GM18868 (cell line): ENCODE measurements around the gene LRRC58.
A peak's percentile ranks its signal among the peaks of the same experiment; 100 is the strongest.
"Not testable (repeated sequence)": the region's sequence is repeated elsewhere in the genome, so short reads cannot be mapped to it uniquely, and the experiment has no call there.

Source experiments
- ATAC-seq: cut with Tn5 transposase; IDR thresholded peaks from one replicate; pipeline ENCODE4 v1.9.1; 2021; ENCODE audit warnings: mild to moderate bottlenecking, moderate library complexity; ENCODE audit not compliant: unreplicated experiment

LRRC58 gene

DNA sequence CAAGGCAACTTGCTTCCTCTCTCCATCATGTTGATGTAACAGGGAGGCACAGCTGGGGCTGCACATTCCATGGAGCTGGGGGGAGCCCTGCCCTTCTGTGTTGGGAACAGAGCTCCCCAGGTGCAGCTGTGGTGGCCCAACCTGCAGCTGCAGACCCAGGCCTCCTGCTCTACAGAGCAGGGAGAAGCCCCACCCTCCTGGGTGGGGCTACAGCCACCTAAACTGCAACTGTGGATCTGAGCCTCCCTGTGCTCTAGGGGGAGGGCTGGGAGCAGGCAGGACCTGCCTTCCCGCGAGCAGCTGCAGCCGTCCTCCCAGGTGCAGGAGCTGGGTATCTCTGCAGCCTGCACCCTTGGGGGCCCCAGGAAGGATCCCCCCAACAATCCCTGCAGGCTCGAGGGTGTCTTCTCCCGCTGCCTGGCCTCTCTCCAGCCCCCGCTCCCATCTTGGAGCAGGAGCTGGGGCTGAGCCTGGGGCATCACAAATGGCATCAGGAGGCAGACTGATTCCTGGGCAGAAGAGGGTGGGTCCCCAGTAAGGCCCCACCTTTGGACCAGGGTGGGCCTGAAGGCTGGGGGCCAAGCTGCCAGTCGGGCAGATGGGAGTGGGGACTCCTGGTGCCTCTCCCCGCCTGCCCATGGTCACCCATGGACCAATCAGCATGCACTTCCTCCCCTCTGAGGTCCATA, 7.4 kb downstream of the LRRC58 start:
- no peak for ATAC-seq

DNA sequence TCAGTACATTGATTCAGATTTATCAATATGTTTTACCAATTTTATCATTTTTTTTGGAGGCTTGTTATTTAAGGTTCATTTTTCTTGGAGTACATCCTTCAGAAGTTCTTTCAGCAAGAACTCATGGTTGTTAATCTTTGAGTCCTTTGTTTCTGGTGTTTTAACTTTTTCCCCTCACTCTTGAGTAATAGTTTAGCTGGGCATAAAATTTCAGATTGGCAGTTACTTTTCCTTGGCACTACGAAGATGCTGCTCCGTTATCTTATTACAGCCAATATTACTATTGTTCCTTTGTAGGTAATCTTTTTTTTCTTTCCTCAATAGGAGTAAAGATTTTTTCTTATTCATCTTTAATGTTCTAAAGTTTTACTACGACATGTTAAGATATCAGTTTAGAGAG, 9.8 kb downstream of the LRRC58 start:
- no peak for ATAC-seq

DNA sequence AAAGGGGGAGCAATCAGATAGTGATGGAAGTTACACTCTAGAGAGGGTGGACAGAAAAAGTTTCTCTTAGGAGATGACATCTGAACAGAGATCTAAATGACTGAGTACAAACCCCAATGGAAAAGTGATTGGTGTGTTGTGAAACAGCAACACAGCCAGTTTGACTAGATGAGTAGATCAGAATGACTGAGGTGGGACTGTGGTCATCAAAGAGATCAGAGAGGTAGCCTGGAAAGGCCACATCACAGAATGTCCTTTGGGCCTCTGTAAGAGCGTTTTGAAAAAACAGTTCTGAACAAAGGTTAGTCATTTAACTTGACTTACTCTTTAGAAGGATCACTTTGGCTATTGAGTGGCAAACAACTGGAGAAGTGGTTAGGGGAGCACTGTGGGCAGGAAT, 10.6 kb downstream of the LRRC58 start:
- no peak for ATAC-seq

DNA sequence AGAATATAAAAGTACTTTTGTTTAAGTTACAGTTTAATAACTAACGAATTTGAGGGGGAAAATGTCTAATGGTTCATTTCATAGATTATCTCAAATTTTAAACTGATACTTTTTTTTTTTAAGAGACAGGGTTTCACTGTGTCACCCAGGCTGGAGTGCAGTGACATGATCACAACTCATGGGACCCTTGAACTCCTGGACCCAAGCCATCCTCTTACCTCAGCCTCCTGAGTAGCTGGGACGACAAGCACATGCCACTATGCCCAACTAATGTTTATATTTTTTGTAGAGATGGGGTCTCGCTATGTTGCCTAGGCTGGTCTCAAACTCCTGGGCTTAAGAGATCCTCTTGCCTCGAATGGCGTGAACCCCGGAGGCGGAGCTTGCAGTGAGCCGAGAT, 16.5 kb downstream of the LRRC58 start:
- ATAC-seq: no peak

DNA sequence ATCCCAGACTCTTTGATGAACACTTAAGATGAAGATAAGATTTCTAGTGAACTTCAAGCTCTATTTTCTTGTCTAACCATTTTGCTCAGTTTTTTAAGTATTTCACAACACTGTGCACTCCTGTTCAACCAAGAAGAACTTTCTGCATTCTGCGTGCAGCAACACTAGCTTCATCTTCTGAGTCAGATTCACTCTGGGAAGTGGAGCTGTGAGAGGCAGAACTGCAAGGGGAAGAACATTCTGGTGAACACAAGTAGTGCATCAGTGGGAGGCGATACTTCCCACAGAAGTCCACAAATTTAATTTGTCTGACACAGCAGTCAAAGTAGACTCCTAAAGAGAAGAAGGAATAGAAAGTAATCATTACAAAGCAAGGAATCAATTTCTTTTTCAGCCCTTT, 18.1 kb downstream of the LRRC58 start:
- ATAC-seq: no peak

DNA sequence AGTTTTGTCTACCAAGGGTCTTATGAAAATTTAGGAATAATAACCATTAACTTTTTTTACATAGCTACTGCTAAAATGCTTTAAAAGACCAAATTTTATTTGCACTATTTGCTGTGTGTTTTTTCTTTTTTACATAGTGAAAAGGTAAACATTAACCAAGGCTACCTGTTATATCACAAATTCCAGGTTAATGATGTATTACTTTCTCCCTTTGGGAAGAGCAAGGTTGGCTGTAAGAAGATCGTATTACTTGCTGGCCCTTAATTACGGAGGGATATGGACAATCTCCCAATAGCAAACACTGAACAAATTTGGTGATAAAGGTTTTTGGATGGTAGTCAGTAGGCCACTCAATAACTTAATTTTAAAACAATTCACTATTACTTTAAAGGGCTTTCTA, 22.4 kb downstream of the LRRC58 start:
- ATAC-seq: no peak

DNA sequence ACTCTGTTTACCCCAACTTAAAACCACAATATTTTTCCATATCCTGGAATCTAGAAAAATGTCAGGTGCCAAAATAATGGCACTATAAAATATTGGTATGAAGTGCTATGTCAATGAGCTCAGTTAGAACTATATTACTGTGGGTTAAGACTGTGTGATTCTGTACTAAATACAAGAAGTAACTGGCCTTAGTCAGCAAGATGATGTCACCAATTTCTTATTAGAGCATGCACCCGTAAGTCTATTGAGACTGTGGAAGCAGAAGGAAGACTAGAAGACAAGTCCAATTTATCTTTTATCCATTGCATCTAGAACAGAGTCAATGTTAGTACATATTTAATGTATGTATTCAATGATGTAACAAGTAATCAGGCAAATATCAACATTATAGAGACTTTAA, 25.0 kb downstream of the LRRC58 start:
- ATAC-seq: no peak

DNA sequence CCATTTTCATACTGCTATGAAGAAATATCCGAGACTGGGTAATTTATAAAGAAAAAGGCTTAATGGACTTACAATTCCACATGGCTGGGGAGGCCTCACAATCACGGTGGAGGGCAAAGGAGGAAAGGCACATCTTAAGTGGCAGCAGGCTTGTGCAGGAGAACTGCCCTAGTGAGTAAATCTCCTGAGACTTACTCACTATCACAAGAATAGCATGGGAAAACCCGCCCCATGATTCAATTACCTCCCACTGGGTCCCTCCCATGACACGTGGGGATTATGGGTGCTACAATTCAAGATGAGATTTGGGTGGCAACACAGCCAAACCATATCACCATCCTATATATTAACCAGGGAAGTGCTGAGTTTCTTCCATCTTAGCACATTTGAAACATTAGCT, 25.4 kb downstream of the LRRC58 start:
- not testable (repeated sequence) for ATAC-seq

DNA sequence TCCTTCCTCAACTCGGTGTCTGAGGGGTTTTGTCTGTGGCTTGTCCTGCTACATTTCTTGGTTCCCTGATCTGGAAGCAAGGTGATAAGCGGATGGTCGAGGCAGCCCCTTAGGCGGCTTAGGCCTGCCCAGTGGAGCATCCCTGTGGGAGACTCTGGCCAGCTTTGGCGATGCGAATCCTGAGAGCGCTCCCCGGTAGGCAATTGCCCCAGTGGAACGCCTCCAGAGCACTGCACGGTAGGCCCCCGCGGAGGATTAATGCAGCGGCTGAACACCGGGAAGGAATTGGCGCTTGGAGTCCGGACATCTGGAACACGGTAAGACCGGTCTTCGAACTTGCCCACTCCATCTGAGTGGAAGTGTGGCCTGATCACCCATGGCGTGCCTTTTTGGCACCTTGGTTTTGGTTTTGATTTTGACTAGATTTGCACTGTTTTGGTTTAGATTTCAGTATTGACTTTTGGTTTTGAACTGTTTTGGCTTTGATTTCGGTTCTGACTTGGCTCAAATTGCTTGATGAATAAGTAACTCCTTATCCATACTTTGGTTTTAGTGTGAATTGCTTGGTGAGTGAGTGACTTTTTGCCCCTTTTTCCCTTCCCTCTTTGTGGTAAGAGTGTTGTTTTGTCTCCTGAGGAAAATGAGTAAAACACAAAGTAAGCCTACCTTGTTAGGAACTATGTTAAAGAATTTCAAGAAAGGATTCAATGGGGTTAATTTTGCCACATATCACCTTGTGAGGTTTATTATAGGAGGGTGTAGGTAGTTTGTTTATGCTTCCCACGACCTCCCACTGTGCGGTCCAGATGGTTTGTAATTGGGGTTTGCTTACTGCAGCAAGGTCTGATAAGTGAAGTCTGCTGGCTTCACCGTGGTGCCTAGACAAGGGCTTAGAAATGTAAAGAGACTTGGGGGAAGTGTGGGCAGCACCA, 37.0 kb downstream of the LRRC58 start:
- ATAC-seq: no peak

DNA sequence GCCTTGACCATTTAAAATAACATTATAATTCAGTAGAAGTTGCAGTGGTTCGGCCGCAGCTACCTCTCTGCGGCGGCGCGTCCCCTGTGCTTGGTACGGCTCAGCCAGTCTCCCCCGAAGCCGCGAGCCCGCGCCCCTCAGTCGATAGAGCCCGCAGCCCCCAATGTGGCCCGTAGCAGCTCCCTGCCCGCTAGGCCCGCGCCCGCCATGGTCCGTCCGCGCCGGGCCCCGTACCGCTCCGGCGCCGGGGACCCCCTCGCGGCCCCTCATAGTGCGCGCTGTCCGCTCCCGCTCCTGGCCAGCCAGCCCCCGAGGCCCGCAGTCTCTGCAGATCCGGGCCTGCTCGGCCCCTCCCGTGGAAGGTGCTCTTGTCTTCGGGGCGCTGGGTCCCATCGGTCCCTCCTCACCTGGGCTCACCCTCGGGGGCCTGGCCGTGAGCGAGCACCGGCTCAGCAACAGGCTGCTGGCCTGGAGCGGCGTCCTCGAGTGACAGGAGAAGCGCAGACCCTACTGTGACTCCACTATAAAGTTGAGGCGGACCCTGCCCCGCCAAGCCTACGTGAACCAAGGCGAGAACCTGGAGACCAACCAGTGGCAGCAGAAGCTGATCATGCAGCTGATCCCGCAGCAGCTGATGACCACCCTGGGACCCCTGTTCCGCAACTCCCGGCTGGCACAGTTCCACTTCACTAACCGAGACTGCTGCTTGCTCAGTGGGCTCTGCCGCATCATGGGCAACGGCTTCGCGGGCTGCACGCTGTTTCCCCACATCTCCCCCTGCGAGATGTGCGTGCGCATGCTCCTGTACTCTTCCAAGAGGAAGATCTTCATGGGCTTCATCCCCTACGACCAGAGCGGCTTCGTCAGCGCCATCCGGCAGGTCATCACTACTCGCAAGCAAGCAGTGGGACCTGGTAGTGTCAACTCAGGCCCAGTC, 42.4 kb downstream of the LRRC58 start:
- no peak for ATAC-seq

DNA sequence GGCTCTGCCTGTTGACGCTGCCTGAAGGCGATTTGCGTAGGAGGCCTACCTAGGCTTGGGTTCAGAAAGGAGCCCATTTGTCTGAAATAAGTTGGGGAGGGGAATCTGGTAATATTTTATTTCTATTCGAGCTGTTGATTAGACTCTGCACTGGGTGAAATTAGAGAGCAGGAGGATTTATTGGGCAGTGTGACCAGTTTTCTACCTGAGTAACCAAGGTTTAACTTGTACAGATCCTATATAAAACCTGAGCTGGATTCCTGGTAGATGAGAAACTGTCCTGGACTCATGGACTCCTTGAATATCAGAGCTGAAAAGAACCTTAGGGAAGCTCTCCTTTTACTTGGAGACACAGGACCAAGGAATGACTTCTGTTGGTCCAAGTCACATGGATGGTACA, 44.5 kb downstream of the LRRC58 start:
- no peak for ATAC-seq

DNA sequence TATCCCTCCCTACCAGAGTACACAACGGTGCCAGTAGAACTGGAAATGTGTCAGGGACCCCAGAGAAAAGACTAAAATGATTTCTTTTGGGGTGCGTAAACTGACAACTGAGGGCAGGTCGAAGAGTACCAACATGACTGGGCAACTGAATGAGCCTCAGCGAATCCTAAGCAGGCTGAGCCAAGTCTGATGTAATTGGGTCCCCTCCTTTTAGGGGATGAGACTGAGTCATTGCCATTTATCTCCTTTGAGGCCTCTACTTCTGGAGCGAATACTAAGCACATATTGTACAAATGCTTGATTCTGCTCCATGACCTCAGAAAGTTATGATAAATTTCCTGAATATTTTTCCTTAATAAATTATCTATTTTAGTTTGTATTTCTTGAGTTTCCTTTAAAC, 46.8 kb downstream of the LRRC58 start:
- no peak for ATAC-seq

DNA sequence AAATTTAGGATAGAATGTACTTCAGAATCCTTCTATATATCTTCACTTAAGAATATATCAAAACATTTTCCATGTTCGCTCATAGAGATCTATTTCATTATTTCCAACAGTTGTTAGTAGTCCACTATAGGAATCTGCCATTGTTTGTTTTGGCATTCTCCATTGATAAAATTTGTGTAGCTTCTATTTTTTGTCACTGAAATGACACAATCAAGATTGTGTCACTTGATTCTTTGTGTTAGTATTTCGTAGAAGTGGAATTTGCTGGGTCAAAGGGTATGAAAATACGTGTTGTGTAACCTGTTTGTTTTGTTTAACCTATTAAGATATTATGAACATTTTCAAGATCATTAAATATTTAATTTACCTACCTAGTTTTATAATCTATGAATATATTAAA, 48.2 kb downstream of the LRRC58 start:
- no peak for ATAC-seq

DNA sequence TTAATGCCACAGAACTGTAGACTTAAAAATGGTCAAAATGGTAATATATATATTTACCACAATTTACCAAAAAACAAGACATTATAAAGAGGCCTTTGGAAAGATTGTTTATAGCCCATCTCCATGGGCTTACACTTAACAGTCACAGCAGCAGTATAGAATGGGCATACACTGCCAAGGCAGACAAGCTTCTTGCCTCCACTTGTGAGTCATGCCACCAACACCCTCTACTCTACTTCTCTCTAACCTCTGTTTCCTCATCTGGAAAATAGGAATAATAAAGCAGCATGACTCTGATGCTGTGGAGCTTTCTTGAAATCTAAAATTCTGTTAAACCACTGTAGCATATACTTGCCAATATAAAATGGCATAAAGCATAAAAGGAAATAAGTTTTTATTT, 49.8 kb downstream of the LRRC58 start:
- ATAC-seq: no peak

DNA sequence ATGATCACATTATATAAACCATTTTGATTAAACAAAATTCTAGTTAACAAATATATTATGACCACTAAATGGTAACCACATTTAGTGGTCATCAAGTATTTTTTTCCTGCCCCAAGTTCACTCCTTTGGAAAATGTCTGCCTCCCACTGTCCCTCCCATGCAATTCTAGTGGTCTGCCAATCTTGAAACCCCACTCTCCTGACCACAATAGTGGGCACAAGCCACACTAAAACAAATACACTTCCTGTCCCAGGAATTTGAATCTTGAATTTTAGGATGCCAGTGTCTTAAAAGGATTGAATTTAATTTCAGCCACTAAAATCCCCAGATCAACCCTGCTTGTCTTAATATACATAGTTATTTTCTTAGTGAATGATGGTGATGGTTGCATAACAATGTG, 50.2 kb downstream of the LRRC58 start:
- no peak for ATAC-seq

DNA sequence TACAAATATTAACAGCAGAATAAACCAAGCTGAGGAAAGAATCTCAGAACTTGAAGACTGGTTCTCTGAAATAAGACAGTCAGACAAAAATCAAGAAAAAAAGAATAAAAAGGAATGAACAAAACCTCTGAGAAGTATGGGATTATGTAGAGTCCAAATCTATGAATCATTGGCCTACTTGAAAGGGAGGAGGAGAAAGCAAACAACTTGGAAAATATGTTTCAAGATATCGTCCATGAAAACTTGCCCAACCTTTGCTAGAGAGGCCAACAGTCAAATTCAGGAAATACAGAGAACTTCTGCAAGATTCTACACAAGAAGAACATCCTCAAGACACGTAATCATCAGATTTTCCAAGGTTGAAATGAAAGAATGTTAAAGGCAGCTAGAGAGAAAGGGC, 57.6 kb downstream of the LRRC58 start:
- ATAC-seq: not testable (repeated sequence)

DNA sequence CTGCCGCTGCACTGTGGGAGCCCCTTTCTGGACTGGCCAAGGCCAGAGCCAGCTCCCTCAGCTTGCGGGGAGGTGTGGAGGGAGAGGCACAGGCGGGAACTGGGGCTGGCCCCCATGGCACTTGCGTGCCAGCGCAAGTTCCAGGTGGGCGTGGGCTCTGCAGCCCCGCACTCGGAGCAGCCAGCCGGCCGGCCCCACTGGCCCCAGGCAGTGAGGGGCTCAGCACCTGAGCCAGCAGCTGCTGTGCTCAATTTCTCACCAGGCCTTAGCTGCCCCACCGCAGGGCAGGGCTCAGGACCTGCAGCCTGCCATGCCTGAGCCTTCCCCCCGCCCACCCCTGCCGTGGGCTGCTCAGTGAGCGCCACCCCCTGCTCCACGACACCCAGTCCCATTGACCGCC, 59.5 kb downstream of the LRRC58 start:
- ATAC-seq: no peak

DNA sequence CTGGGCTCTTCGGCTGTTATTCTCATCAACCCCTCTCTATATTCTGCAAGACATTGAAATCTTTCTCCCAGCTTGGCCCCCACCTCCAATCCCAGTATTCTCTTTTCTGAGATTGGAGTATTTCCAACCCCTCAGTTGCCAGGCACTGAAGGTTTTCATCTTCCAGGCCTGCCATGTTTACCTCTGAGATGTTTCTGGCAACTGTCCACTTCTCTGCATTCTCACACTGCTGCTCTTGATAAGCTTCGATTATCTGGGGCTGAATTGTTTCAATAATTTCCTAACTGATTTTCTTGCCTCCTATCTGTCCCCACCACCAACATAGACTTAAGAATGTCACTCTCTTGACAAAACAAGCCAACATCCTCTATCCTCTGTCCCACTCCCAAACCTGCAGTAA, 62.7 kb downstream of the LRRC58 start:
- ATAC-seq: no peak

DNA sequence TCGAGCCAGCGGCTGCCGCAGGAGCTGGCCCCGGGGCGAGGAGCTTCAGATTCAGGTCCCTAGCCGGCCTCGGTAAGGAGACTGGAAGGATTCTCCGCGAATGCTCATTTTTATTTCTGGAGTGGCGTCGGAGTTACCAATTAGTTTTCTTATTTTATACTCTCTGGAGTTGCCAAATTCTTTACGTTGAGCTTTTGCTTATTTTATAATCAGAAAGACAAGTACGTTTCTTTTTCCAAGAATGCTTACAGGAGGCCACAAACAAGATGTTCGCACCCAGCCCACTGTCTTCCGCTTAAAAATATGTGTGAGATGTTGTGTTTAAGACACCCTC, 63.7 kb downstream of the LRRC58 start:
- no peak for ATAC-seq

DNA sequence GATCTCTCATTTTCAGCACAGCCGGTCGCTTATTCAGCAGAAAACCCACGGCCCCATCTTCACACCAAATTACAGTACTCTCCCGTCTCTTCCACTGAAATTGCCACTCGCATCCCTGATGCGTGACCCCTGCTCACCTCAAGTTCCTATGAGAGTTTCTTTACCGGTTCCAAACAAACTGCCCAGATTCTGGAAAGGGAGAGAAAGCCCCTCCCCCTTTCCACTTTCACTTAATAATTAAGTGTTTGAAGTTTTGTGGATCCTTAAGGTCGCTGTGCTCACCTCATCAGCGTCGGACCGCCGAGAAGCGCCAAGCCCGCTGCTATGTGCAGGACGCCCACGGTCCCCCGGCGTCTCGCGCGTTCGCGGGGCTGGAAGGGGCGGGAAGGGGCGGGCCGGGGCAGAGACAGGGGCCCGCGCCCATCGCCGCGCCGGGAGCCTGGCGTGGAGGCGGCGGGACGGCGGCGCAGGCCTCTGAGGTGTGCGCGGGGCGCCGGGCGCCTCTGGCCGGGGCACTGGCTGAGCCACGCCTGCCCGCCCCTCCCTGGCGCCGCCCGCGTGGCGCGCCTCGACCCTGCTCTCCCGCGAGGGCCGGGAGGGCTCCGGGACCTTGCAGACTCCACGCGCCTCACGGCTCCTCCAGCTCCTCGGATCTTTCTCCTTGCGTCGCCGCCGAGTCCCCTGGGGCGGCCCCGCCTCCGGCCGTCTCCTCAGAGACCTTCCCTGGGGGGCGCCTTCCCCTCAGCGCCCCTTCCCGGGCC, 64.2 kb downstream of the LRRC58 start, which contains the start of gene GPR156:
GPR156 (minus strand) TSS at position 476 of the 761 bp plus-strand sequence. CDS start 41,124 bp downstream, outside the sequence.
- peak; percentile 47 for ATAC-seq

DNA sequence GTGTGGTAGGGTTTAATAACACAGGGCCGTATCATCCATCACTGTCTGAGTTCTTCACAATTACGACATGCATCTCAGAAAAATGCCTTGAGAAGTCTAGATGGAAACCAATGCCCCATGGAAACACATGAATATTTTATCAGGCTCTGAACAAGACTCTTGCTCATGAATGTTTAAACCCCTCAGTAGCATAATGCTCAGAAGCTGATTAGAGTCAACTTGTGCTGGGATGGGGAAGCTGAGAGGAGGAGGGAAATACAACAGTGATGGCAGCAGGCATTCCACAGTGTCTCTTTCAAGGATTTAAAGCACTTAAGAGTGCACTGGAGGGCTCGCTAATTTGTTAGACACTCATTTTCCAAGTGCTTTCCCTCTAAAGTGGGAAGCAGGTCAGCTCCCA, 67.9 kb downstream of the LRRC58 start:
- ATAC-seq: no peak
